Upper lobe of left lung (tissue), 4 donors: ENCODE measurements around the gene FSHB.
"Not testable (repeated sequence)": the region's sequence is repeated elsewhere in the genome, so short reads cannot be mapped to it uniquely, and the experiment has no call there.

ENCODE experiments used
- CTCF ChIP-seq, 6 experiments: fragments of 450-650 bp in 4 of 6; fragments of 200-600 bp in 2 of 6; sonication (generic) in 2 of 6; IDR thresholded peaks; one replicate each; pipeline ENCODE4 v1.5.1; 2016 to 2019; ENCODE audit warnings: antibody characterized with exemption in 6 of 6
- EP300 ChIP-seq, 4 donors: sonication (generic); formaldehyde crosslinking; IDR thresholded peaks; one replicate each; pipeline ENCODE4 v1.5.1; 2017; ENCODE audit warnings: antibody characterized with exemption in 4 of 4, control low read depth in 2 of 4
- POLR2A ChIP-seq, 4 donors: fragments of 450-650 bp; IDR thresholded peaks; one replicate each; pipeline ENCODE4 v1.5.1; 2016 to 2017; ENCODE audit warnings: antibody characterized with exemption in 4 of 4, mild to moderate bottlenecking in 2 of 4

- not testable (repeated sequence) for TF ChIP-seq EP300, CTCF, POLR2A (IDR thresholded peaks at IDR 0.05)
These were observed 37.8 kb downstream of the FSHB start for GRCh38 chr11:30268638-30269037.
